Natural killer cell (primary cell): ENCODE data around the gene MAST4. TPM values are rescaled to one million over a fixed set of nuclear protein-coding genes. Genes with fewer than 3 reads are reported as not detected.

Experiments
- ATAC-seq, 3 donors: fragments of 150-1000 bp in 2 of 3; fragments of 200-7000 bp in 1 of 3; cut with Tn5 transposase; 1 replicate in 1 of 3; 2 replicates in 2 of 3; pipeline ENCODE4 v1.10.0; 2021; ENCODE audit warnings: mild to moderate bottlenecking in 2 of 3, moderate library complexity in 2 of 3
- DNase-seq, 2 donors: peaks; one replicate each; pipeline versions ENCODE4 v3.0.0 to v3.0.0-alpha.2; 2013 to 2021; ENCODE audit warnings: mixed read lengths in 1 of 2
- H3K27ac ChIP-seq: one replicate; pipeline ENCODE4 v1.5.1; 2013; ENCODE audit warnings: mild to moderate bottlenecking, low read length
- H3K27me3 ChIP-seq: one replicate; pipeline ENCODE4 v1.6.1; 2013; ENCODE audit warnings: low read length; ENCODE audit not compliant: control insufficient read depth, insufficient read depth
- H3K36me3 ChIP-seq: one replicate; pipeline ENCODE4 v1.6.1; 2013; ENCODE audit warnings: low read length; ENCODE audit not compliant: control insufficient read depth, insufficient read depth
- H3K4me1 ChIP-seq: one replicate; pipeline ENCODE4 v1.6.1; 2013; ENCODE audit warnings: low read length; ENCODE audit not compliant: control insufficient read depth, insufficient read depth
- H3K4me3 ChIP-seq: one replicate; pipeline ENCODE4 v1.5.1; 2013; ENCODE audit warnings: low read length
- H3K9me3 ChIP-seq: one replicate; pipeline ENCODE4 v1.6.1; 2013; ENCODE audit warnings: low read length; ENCODE audit not compliant: control insufficient read depth, insufficient read depth
- H3K27ac Mint-ChIP-seq, 2 donors: one replicate each; pipeline ENCODE4 v1.8.0; 2022; ENCODE audit warnings: mild to moderate bottlenecking in 2 of 2, mixed read lengths in 2 of 2, moderate library complexity in 1 of 2
- H3K27me3 Mint-ChIP-seq, 2 donors: one replicate each; pipeline ENCODE4 v1.8.0; 2022; ENCODE audit warnings: low read depth in 2 of 2, mixed read lengths in 2 of 2
- H3K36me3 Mint-ChIP-seq: one replicate; pipeline ENCODE4 v1.8.0; 2022; ENCODE audit warnings: mixed read lengths
- H3K4me1 Mint-ChIP-seq, 2 donors: one replicate each; pipeline ENCODE4 v1.8.0; 2022; ENCODE audit warnings: mixed read lengths in 2 of 2
- H3K4me3 Mint-ChIP-seq: one replicate; pipeline ENCODE4 v1.8.0; 2022; ENCODE audit warnings: mild to moderate bottlenecking, moderate library complexity, mixed read lengths
- H3K9me3 Mint-ChIP-seq, 2 donors: one replicate each; pipeline ENCODE4 v1.8.0; 2022; ENCODE audit warnings: mixed read lengths in 2 of 2
- CTCF ChIP-seq: fragments of 200-600 bp; IDR thresholded peaks from one replicate; pipeline ENCODE4 v1.8.0; 2022; ENCODE audit warnings: antibody characterized with exemption
- WGBS: methylation state at CpG from one replicate; pipeline ENCODE4 v1.1.7; 2013; ENCODE audit warnings: missing lambda C conversion rate; ENCODE audit not compliant: insufficient coverage; 5-methylcytosine and 5-hydroxymethylcytosine counted together
- intact Hi-C: fragments of 100-400 bp; cut with micrococcal nuclease; formaldehyde crosslinking; loops from one replicate; pipeline ENCODE4 v1.14.2; 2022
- total RNA-seq, 4 donors: library from RNA; stranded (reverse); fragments of 120-200 nt in 1 of 4; gene quantifications; one replicate each; pipeline versions ENCODE4 v1.2.3 to v1.2.4, GENCODE V29; 2013 to 2022

MAST4 gene
- total RNA-seq, 3 donors from 2014 or later (not counting 1 experiment from before 2014, with no cell fraction given) = 6.5 to 14.1 (median 12.7) TPM

DNA sequence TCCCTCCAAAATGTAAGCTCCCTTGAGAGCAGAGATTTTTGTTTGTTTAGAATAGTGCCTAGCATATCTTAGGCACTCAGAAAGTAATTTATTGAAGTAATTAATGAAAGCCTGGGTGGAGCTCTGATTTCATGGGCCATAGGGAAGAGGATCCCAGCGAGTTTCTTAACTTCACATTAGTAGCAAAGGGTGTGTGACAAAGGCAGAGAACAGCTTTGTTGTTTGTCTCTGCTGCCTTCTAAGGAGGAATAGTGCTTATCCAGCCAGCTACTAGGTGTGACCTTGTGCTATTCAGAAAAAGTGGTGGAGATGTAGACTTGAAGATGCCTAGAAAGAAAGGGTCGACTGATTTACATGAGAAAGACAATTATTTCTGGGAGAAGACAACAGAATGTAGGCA is 451.4 kb downstream of the MAST4 start:
- Mint-ChIP-seq H3K4me3 (no peak overlapping the region), H3K27me3 (no peaks in the 10 kb centered on the region), H3K9me3 (no peaks in the 10 kb centered on the region), H3K36me3 (no peaks in the 10 kb centered on the region), H3K27ac (no peak overlapping the region), H3K4me1 (no peaks in the 10 kb centered on the region)
- DNase-seq = no peak
- no peak for ATAC-seq
- Histone ChIP-seq H3K4me3 (no peak overlapping the region), H3K4me1 (no peaks in the 10 kb centered on the region), H3K9me3 (no peaks in the 10 kb centered on the region), H3K27ac (no peak overlapping the region), H3K36me3 (no peaks in the 10 kb centered on the region), H3K27me3 (no peaks in the 10 kb centered on the region)
- intact Hi-C loops = no loop called here
- whole genome bisulfite sequencing = 90% methylated on average over 2 of the region's 2 CpGs
- TF ChIP-seq CTCF = no peak

- no peaks in the 10 kb centered on the region for H3K27me3 ChIP-seq
- no peak overlapping the region for H3K27ac Mint-ChIP-seq
- H3K36me3 Mint-ChIP-seq = no peaks in the 10 kb centered on the region
- ATAC-seq = no peak
- no peak overlapping the region for H3K27ac ChIP-seq
- H3K9me3 Mint-ChIP-seq = no peaks in the 10 kb centered on the region
- H3K4me1 ChIP-seq = no peaks in the 10 kb centered on the region
- no peak for DNase-seq
- H3K4me3 ChIP-seq = no peak overlapping the region
- no peaks in the 10 kb centered on the region for H3K27me3 Mint-ChIP-seq
- WGBS = 91% methylated on average over 4 of the region's 4 CpGs
- no peak for TF ChIP-seq CTCF
- H3K4me3 Mint-ChIP-seq = no peak overlapping the region
- H3K9me3 ChIP-seq = no peaks in the 10 kb centered on the region
- H3K4me1 Mint-ChIP-seq = no peaks in the 10 kb centered on the region
- intact Hi-C loops = no loop called here
- no peaks in the 10 kb centered on the region for H3K36me3 ChIP-seq
Observed at GRCh38 chr5:67050125-67050524, 453.9 kb downstream of the MAST4 start.

- H3K27ac ChIP-seq = no peak overlapping the region
- no peaks in the 10 kb centered on the region for H3K9me3 ChIP-seq
- intact Hi-C loops = no loop called here
- H3K27me3 ChIP-seq = no peaks in the 10 kb centered on the region
- ATAC-seq (no peak), DNase-seq (no peak)
- H3K4me3 Mint-ChIP-seq = no peak overlapping the region
- TF ChIP-seq CTCF = no peak
- no peaks in the 10 kb centered on the region for H3K36me3 Mint-ChIP-seq
- H3K4me1 ChIP-seq = no peaks in the 10 kb centered on the region
- H3K4me1 Mint-ChIP-seq = no peaks in the 10 kb centered on the region
- H3K4me3 ChIP-seq = no peak overlapping the region
- no peaks in the 10 kb centered on the region for H3K27me3 Mint-ChIP-seq
- no peaks in the 10 kb centered on the region for H3K36me3 ChIP-seq
- H3K27ac Mint-ChIP-seq = no peak overlapping the region
- WGBS = 73% methylated on average over 3 of the region's 3 CpGs
- H3K9me3 Mint-ChIP-seq = no peaks in the 10 kb centered on the region
Observed at GRCh38 chr5:67050635-67051034, 454.4 kb downstream of the MAST4 start.

DNA sequence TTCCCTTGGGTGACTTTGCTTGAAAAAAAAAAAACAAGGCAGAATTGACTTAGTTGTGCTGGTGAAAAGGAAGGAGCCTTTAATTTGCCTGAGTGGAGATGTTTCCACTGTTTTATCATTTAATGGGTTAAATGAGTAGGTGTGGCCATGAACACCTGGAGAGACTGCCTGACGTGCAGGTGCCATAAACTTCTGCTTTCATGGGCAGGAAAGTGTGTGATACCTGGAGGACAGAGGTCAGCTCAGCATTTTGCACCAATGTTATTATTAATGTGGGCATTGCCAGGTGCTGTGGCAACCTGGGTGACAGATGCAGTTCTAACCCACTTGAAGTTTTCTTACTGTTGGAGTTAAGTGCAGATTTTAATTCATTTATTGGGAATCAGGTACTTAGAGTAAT is 455.0 kb downstream of the MAST4 start:
- 69% methylated on average over 1 of the region's 1 CpG for WGBS

More for the DNA sequence above, 455.0 kb downstream of the MAST4 start:
- no peaks in the 10 kb centered on the region for H3K27me3 Mint-ChIP-seq
- H3K9me3 Mint-ChIP-seq = no peaks in the 10 kb centered on the region
- H3K27ac ChIP-seq = no peak overlapping the region
- H3K36me3 ChIP-seq = no peaks in the 10 kb centered on the region
- H3K4me3 Mint-ChIP-seq = no peak overlapping the region
- H3K36me3 Mint-ChIP-seq = no peaks in the 10 kb centered on the region
- no peaks in the 10 kb centered on the region for H3K4me1 ChIP-seq
- no peaks in the 10 kb centered on the region for H3K9me3 ChIP-seq
- H3K27me3 ChIP-seq = no peaks in the 10 kb centered on the region
- intact Hi-C loops = no loop called here
- ATAC-seq = no peak
- no peaks in the 10 kb centered on the region for H3K4me1 Mint-ChIP-seq
- DNase-seq = no peak
- no peak overlapping the region for H3K27ac Mint-ChIP-seq
- no peak overlapping the region for H3K4me3 ChIP-seq
- TF ChIP-seq CTCF = no peak
